Upper lobe of left lung (tissue), 6 donors: Measurements from ENCODE around the gene PPFIA4. TPM values are rescaled to one million over a fixed set of nuclear protein-coding genes. Genes with fewer than 3 reads are reported as not detected.

ENCODE experiments used
- ATAC-seq, 2 donors: fragments of 200-7000 bp; cut with Tn5 transposase; one replicate each; pipeline ENCODE4 v1.9.1; 2022; ENCODE audit warnings: mild to moderate bottlenecking in 2 of 2, moderate library complexity in 2 of 2; ENCODE audit not compliant: low FRiP score in 2 of 2
- DNase-seq, 2 donors: peaks; one replicate each; pipeline ENCODE4 v3.0.0-alpha.2; 2019 to 2020
- H3K27ac ChIP-seq, 4 donors: fragments of 200-600 bp; sonication (generic); one replicate each; pipeline ENCODE4 v1.5.1; 2016 to 2019
- H3K27me3 ChIP-seq, 4 donors: fragments of 200-600 bp; sonication (generic); one replicate each; pipeline ENCODE4 v1.5.1; 2017 to 2019
- H3K36me3 ChIP-seq, 4 donors: fragments of 200-600 bp; sonication (generic); one replicate each; pipeline ENCODE4 v1.5.1; 2016 to 2019
- H3K4me1 ChIP-seq, 4 donors: fragments of 200-600 bp; sonication (generic); one replicate each; pipeline ENCODE4 v1.5.1; 2018 to 2019
- H3K4me3 ChIP-seq, 4 donors: fragments of 200-600 bp; sonication (generic); one replicate each; pipeline ENCODE4 v1.5.1; 2017 to 2019; ENCODE audit warnings: mild to moderate bottlenecking in 2 of 4, moderate library complexity in 1 of 4
- H3K9me3 ChIP-seq, 4 donors: fragments of 200-600 bp; sonication (generic); one replicate each; pipeline ENCODE4 v1.5.1; 2018 to 2019
- EP300 ChIP-seq, 4 donors: sonication (generic); formaldehyde crosslinking; IDR thresholded peaks; one replicate each; pipeline ENCODE4 v1.5.1; 2017; ENCODE audit warnings: antibody characterized with exemption in 4 of 4, control low read depth in 2 of 4
- POLR2A ChIP-seq, 4 donors: fragments of 450-650 bp; IDR thresholded peaks; one replicate each; pipeline ENCODE4 v1.5.1; 2016 to 2017; ENCODE audit warnings: antibody characterized with exemption in 4 of 4, mild to moderate bottlenecking in 2 of 4
- POLR2AphosphoS5 ChIP-seq, 2 donors: sonication (generic); formaldehyde crosslinking; IDR thresholded peaks; one replicate each; pipeline ENCODE4 v1.5.1; 2017; ENCODE audit warnings: antibody characterized with exemption in 2 of 2
- WGBS, 2 donors: methylation state at CpG; one replicate each; pipeline ENCODE4 v1.1.5; 2017 to 2018; 5-methylcytosine and 5-hydroxymethylcytosine counted together
- total RNA-seq, 6 donors: library from RNA; depleted of rRNA in 4 of 6; stranded (reverse); fragments of >200 nt in 4 of 6; gene quantifications; one replicate each; pipeline versions ENCODE4 v1.1.0 to v1.2.1, GENCODE V29; 2016 to 2021
- TF ChIP-seq, protein P1 (sequence below), 6 experiments: fragments of 450-650 bp in 4 of 6; fragments of 200-600 bp in 2 of 6; sonication (generic) in 2 of 6; IDR thresholded peaks; one replicate each; pipeline ENCODE4 v1.5.1; 2016 to 2019; ENCODE audit warnings: antibody characterized with exemption in 6 of 6
- donor health status: DM: no; HTN: no; CAD: no; lungs with moderate emphysema.
- donor health status: DM: no; HTN: yes; CAD: no; lungs with severe emphysema.

The PPFIA4 gene
- total RNA-seq, 6 donors from 2014 or later: 0.63 to 9.7 (median 1.6) TPM

DNA sequence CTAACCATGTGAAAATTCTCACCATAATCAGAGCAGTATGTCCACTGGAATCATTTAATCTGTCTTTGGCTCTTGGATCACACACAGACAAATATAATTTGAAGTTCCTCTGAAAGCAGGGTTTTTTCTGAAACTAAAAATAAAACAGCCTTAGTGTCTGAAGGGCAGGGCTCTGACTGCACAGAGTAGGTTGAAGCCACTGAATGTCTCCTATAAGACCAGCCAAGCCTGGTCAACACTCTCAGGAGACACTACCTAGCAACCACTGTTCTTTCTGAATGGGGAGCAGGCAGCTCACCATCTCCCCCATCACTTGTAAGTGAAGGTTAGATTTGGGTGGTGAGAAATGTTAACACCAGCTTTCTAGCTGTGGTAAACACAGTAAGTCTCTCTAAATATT, 35.2 kb upstream of the PPFIA4 start:
- H3K4me3 ChIP-seq: no peak overlapping the region
- DNase-seq (no peak), ATAC-seq (no peak)
- H3K27ac ChIP-seq: no peak overlapping the region
- H3K9me3 ChIP-seq: no peaks in the 10 kb centered on the region
- no peaks in the 10 kb centered on the region for H3K36me3 ChIP-seq
- TF ChIP-seq, protein P1, sequence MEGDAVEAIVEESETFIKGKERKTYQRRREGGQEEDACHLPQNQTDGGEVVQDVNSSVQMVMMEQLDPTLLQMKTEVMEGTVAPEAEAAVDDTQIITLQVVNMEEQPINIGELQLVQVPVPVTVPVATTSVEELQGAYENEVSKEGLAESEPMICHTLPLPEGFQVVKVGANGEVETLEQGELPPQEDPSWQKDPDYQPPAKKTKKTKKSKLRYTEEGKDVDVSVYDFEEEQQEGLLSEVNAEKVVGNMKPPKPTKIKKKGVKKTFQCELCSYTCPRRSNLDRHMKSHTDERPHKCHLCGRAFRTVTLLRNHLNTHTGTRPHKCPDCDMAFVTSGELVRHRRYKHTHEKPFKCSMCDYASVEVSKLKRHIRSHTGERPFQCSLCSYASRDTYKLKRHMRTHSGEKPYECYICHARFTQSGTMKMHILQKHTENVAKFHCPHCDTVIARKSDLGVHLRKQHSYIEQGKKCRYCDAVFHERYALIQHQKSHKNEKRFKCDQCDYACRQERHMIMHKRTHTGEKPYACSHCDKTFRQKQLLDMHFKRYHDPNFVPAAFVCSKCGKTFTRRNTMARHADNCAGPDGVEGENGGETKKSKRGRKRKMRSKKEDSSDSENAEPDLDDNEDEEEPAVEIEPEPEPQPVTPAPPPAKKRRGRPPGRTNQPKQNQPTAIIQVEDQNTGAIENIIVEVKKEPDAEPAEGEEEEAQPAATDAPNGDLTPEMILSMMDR (IDR thresholded peaks at IDR 0.05): no peak
- TF ChIP-seq POLR2AphosphoS5 (IDR thresholded peaks at IDR 0.05): no peak
- no peak for TF ChIP-seq POLR2A (IDR thresholded peaks at IDR 0.05)
- no peak for TF ChIP-seq EP300 (IDR thresholded peaks at IDR 0.05)
- H3K27me3 ChIP-seq: peaks cover 0 to 4% (median 0%) of the 10 kb centered on the region in 4 donors
- no peaks in the 10 kb centered on the region for H3K4me1 ChIP-seq

DNA sequence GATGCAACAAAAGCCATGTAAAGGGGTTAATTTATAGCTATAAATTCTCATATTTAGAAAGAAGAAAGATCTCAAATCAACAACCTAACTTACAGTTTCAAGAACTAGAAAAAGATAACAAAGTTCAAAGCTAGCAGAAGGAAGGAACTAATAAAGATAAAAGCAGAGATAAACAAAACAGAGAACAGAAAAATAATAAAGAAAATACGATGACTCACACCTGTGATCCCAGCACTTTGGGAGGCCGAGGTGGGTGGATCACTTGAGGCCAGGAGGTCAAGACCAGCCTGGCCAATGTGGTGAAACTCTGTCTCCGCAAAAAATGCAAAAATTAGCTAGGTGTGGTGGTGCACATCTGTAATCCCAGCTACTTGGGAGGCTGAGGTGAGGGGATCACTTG, 31.5 kb upstream of the PPFIA4 start:
- Histone ChIP-seq H3K27me3 (peaks cover 0 to 4% (median 0%) of the 10 kb centered on the region in 4 donors), H3K4me3 (no peak overlapping the region), H3K4me1 (peaks cover 0 to 6% (median 4%) of the 10 kb centered on the region in 4 donors), H3K36me3 (no peaks in the 10 kb centered on the region), H3K27ac (no peak overlapping the region), H3K9me3 (no peaks in the 10 kb centered on the region)
- no peak for DNase-seq
- no peak for ATAC-seq
- TF ChIP-seq EP300 (IDR thresholded peaks at IDR 0.05) (no peak), POLR2AphosphoS5 (IDR thresholded peaks at IDR 0.05) (no peak), POLR2A (IDR thresholded peaks at IDR 0.05) (no peak)
- TF ChIP-seq, protein P1 (IDR thresholded peaks at IDR 0.05): no peak
- WGBS, 2 donors: 47 to 63% methylated on average over 3 of the region's 3 CpGs

DNA sequence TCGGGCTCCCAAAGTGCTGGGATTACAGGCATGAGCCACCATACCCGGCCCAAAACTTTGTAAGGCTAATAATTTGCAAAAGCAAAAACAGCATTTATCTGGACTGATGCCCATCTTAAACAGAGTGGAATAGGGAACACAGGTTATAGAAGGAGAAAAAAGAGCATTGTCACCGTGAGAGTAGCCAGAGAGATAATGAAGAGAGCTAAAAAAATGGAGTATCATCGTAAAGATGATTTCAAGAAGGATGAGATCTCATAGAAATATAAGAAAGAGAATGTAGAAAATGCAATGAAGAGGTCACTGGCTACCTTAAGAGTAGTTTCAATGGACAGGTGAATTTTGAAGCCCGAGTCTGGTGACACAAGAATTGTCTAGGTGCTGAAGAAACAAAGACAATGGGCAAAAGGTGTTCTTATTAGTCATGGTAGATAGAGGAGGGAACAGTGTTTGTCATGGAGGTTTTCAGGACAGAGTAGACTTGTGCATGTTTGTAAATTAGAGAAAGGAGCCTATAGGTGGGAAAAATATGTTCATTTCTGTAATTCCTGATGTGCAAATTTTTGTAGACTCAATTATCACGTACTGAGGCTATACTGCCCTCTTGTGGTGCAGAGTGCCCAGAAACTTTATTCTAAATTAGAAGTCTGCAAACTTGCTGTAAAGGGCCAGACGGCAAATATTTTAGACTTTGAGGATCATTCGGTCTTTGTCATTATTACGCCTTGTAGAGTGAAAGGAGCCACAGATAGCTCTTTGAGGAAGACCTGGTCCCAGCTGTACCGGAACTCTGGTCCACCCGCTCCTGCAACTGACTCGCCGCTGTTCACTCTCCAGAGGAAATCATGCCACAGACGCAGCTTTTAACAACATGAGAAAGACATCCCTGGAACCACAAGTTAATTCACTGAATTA, 27.2 kb upstream of the PPFIA4 start:
- WGBS, 2 donors: 36 to 41% methylated on average over 14 of the region's 14 CpGs
- peak in 1 of 2 donors; percentile 28 for DNase-seq

DNA sequence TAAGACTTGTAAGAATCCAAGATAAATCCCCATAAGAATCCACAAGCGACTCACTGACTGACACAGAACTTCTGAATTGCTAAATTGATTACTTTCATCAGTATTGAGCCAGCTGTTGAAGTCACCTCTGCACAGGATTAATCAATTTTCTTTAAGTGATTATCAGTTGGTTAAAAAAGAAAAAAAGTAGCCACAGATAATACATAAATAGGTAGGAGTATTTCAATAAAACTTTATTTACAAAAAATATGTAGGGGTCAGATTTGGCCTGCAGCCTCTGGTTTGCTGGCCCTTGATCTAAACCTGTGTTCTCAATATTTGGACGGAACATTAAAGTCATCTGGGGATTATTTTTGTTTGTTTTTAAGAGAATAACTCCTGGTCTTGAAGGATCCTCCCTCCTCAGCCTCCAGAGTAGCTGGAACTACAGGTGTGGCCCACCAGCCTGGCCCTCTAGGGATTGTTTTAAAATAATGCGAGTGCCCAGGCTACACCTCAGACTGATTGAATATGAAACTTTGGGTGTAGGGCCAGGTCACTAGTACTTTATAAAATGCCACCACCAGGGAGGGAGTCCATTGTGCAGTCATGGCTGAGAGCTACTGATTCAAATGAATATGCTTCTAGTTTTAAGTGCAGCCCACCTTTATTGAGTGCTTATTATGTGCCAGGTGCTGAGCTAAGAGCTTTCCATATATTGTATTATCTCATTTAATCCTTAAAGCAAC, 25.9 kb upstream of the PPFIA4 start:
- Histone ChIP-seq H3K27ac (no peak overlapping the region), H3K36me3 (no peaks in the 10 kb centered on the region), H3K27me3 (peaks cover 0 to 4% (median 0%) of the 10 kb centered on the region in 4 donors), H3K4me3 (no peak overlapping the region), H3K9me3 (no peaks in the 10 kb centered on the region), H3K4me1 (peaks cover 0 to 6% (median 4%) of the 10 kb centered on the region in 4 donors)
- WGBS, 2 donors: 86% methylated on average over 3 of the region's 3 CpGs
- ATAC-seq (no peak), DNase-seq (no peak)
- TF ChIP-seq POLR2A (IDR thresholded peaks at IDR 0.05) (no peak), EP300 (IDR thresholded peaks at IDR 0.05) (no peak), POLR2AphosphoS5 (IDR thresholded peaks at IDR 0.05) (no peak)
- TF ChIP-seq, protein P1 (IDR thresholded peaks at IDR 0.05): no peak

More for the DNA sequence above, 27.2 kb upstream of the PPFIA4 start:
- H3K36me3 ChIP-seq: no peaks in the 10 kb centered on the region
- no peaks in the 10 kb centered on the region for H3K9me3 ChIP-seq
- TF ChIP-seq, protein P1 (IDR thresholded peaks at IDR 0.05): peak; percentile 54 to 78 (median 76)
- TF ChIP-seq POLR2AphosphoS5 (IDR thresholded peaks at IDR 0.05): no peak
- peaks cover 0 to 6% (median 4%) of the 10 kb centered on the region in 4 donors for H3K4me1 ChIP-seq
- ATAC-seq: peak; percentile 61 to 82
- peaks cover 0 to 4% (median 0%) of the 10 kb centered on the region in 4 donors for H3K27me3 ChIP-seq
- no peak overlapping the region for H3K27ac ChIP-seq
- H3K4me3 ChIP-seq: no peak overlapping the region
